Measurements from ENCODE around the gene TMEM87B. TPM values are rescaled to one million over a fixed set of nuclear protein-coding genes. Genes with fewer than 3 reads are reported as not detected.

The TMEM87B gene
- total RNA-seq, 1 experiment from 2014 or later = 10.5 TPM

GRCh38 chr2:112010751-112011150 lies 44.3 kb upstream of the TMEM87B start:
- Mint-ChIP-seq H3K27me3 (ENCODE audit: low read depth) (no peaks in the 10 kb centered on the region), H3K4me3 (no peak overlapping the region), H3K4me1 (no peaks in the 10 kb centered on the region), H3K36me3 (ENCODE audit: insufficient read depth in 1 of 3, low read depth in 3 of 3) (peaks cover 0 to 8% (median 0%) of the 10 kb centered on the region in 3 experiments; a peak in 2 of 7 replicates), H3K9me3 (no peaks in the 10 kb centered on the region), H3K27ac (0 out of 7 replicates have a peak overlapping the region, but pooled peaks of 1 of the 3 experiments have one; percentile 12)
- no peak overlapping the region for H2BK5ac ChIP-seq (ENCODE audit: insufficient read length, low read length)
- no peak overlapping the region for H4K5ac ChIP-seq (ENCODE audit: insufficient read length, low read depth, low read length)
- no peaks in the 10 kb centered on the region for H3K9me3 ChIP-seq (ENCODE audit: control insufficient read depth, low read depth, low read length)
- no peak overlapping the region for H2BK12ac ChIP-seq (ENCODE audit: insufficient read length, low read depth, low read length)
- no peaks in the 10 kb centered on the region for H3K4me1 ChIP-seq (ENCODE audit: insufficient read depth, low read length)
- H3K27ac ChIP-seq (ENCODE audit: insufficient read length, low read depth, low read length) = no peak overlapping the region
- no peaks in the 10 kb centered on the region for H3K79me1 ChIP-seq (ENCODE audit: insufficient read depth, low read depth, low read length, poor library complexity, severe bottlenecking)
- no peak overlapping the region for H3T11ph ChIP-seq (ENCODE audit: low read length)
- H2AK5ac ChIP-seq (ENCODE audit: insufficient read length, low read length) = no peak overlapping the region
- H3K23ac ChIP-seq (ENCODE audit: insufficient read length, low read depth, low read length) = no peak overlapping the region
- WGBS (ENCODE audit: extremely low coverage, insufficient read length, low lambda C conversion rate) = no CpG with 5 or more reads among the region's 10 CpGs
- H3K4ac ChIP-seq (ENCODE audit: low read depth, low read length) = no peak overlapping the region
- H3K27me3 ChIP-seq (ENCODE audit: insufficient read depth, low read length) = no peaks in the 10 kb centered on the region
- H3K4me2 ChIP-seq (ENCODE audit: insufficient read depth, insufficient read length, low read length) = no peak overlapping the region
- no peak overlapping the region for H3K56ac ChIP-seq (ENCODE audit: insufficient read length, low read depth, low read length)
- DNase-seq = no peak
- H2BK120ac ChIP-seq (ENCODE audit: low read depth, low read length, poor library complexity, severe bottlenecking) = no peak overlapping the region
- no peak overlapping the region for H3K18ac ChIP-seq (ENCODE audit: insufficient read length, low read depth, low read length)
- H4K8ac ChIP-seq (replicated peaks; ENCODE audit: insufficient read length, low read depth, low read length) = no peak overlapping the region
- no peak overlapping the region for H2BK20ac ChIP-seq (ENCODE audit: low read depth, low read length, poor library complexity, severe bottlenecking)
- H2AFZ ChIP-seq (ENCODE audit: low read length) = no peak overlapping the region
- TF ChIP-seq CTCF (conservative IDR thresholded peaks at IDR 0.05) = no peak
- no peaks in the 10 kb centered on the region for H4K20me1 ChIP-seq (ENCODE audit: control insufficient read depth, insufficient read depth, insufficient read length)
- no peak overlapping the region for H2BK15ac ChIP-seq (ENCODE audit: low read depth, low read length)
- H3K14ac ChIP-seq (ENCODE audit: insufficient read depth, low read length) = no peak overlapping the region
- H3K79me2 ChIP-seq (ENCODE audit: insufficient read depth, low read length) = no peaks in the 10 kb centered on the region
- no peaks in the 10 kb centered on the region for H3K23me2 ChIP-seq (ENCODE audit: insufficient read length, low read depth, low read length, poor library complexity, severe bottlenecking)
- no peak overlapping the region for H4K91ac ChIP-seq (ENCODE audit: insufficient read length, low read depth, low read length)
- H3K9ac ChIP-seq (ENCODE audit: extremely low read depth, insufficient read length, low read length) = no peak overlapping the region
